ENCODE measurements around the gene BAIAP2.

- TF ChIP-seq, protein P1, sequence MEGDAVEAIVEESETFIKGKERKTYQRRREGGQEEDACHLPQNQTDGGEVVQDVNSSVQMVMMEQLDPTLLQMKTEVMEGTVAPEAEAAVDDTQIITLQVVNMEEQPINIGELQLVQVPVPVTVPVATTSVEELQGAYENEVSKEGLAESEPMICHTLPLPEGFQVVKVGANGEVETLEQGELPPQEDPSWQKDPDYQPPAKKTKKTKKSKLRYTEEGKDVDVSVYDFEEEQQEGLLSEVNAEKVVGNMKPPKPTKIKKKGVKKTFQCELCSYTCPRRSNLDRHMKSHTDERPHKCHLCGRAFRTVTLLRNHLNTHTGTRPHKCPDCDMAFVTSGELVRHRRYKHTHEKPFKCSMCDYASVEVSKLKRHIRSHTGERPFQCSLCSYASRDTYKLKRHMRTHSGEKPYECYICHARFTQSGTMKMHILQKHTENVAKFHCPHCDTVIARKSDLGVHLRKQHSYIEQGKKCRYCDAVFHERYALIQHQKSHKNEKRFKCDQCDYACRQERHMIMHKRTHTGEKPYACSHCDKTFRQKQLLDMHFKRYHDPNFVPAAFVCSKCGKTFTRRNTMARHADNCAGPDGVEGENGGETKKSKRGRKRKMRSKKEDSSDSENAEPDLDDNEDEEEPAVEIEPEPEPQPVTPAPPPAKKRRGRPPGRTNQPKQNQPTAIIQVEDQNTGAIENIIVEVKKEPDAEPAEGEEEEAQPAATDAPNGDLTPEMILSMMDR (IDR thresholded peaks at IDR 0.05): no peak
- TF ChIP-seq EP300 (IDR thresholded peaks at IDR 0.05) (no peak), POLR2AphosphoS5 (IDR thresholded peaks at IDR 0.05) (no peak)
Observed at GRCh38 chr17:81162491-81162890, 127.5 kb downstream of the BAIAP2 start.
